K562 (cell line): ENCODE results near the gene BTG2. TPM values are rescaled to one million over a fixed set of nuclear protein-coding genes. Genes with fewer than 3 reads are reported as not detected.
A peak's percentile ranks its signal among the peaks of the same experiment; 100 is the strongest.

Experiments used
- CAMTA2 ChIP-seq: fragments of 250-450 bp; sonication (Bioruptor Pico); conservative IDR thresholded peaks from 2 replicates; pipeline ENCODE4 v1.5.1; 2022
- ELF2 ChIP-seq: fragments of 250-450 bp; sonication (Bioruptor Pico); IDR thresholded peaks from 2 replicates; pipeline ENCODE4 v1.5.0; 2021; ENCODE audit warnings: mild to moderate bottlenecking
- HDAC8 ChIP-seq: fragments of 450-650 bp; IDR thresholded peaks from 2 replicates; pipeline ENCODE4 v1.6.1; 2016; ENCODE audit warnings: mild to moderate bottlenecking, missing genetic modification characterization, moderate library complexity, missing compliant biosample characterization
- HIVEP1 ChIP-seq: fragments of 250-450 bp; sonication (Bioruptor Pico); IDR thresholded peaks from 2 replicates; pipeline ENCODE4 v1.4.0; 2020; ENCODE audit warnings: mild to moderate bottlenecking
- KHSRP ChIP-seq: fragments of 450-650 bp; IDR thresholded peaks from 2 replicates; pipeline ENCODE4 v1.6.1; 2017
- ZEB2 ChIP-seq: fragments of 450-650 bp; IDR thresholded peaks from 2 replicates; pipeline ENCODE4 v1.6.1; 2016
- ZNF445 ChIP-seq: fragments of 250-450 bp; sonication (Bioruptor Pico); IDR thresholded peaks from 2 replicates; pipeline ENCODE4 v1.4.0; 2020; ENCODE audit warnings: low read depth, mild to moderate bottlenecking, moderate library complexity
- polyA plus RNA-seq, 8 experiments: library from polyadenylated mRNA; depleted of rRNA in 4 of 8; stranded (reverse) in 5 of 8; unstranded in 3 of 8; fragments of >200 nt; fragmentation: Nextera tagmentation in 2 of 8; fragmentation: Illumina TruSeq in 1 of 8; extraction: Ambion mirVana in 2 of 8; extraction: Trizol in 1 of 8; gene quantifications; 2 replicates each; pipeline versions ENCODE4 v1.2.1 to v1.2.3, GENCODE V29; 2011 to 2014; ENCODE audit warnings: inconsistent platforms in 1 of 8, missing spikeins in 1 of 8
- total RNA-seq, 7 experiments: library from RNA; depleted of rRNA in 6 of 7; stranded (reverse); fragments of >200 nt in 6 of 7; fragmentation: Illumina TruSeq in 2 of 7; extraction: Trizol in 2 of 7; gene quantifications; 2 replicates each; pipeline versions ENCODE4 v1.2.1 to v1.2.3, GENCODE V29; 2011 to 2021; ENCODE audit warnings: low replicate concordance in 1 of 7
- TF ChIP-seq, protein P1 (sequence below): fragments of 450-650 bp; IDR thresholded peaks from 2 replicates; pipeline ENCODE4 v1.6.1; 2016; ENCODE audit warnings: mild to moderate bottlenecking, moderate library complexity
- TF ChIP-seq, protein P2 (sequence below): sonication (generic); formaldehyde crosslinking; IDR thresholded peaks from 2 replicates; pipeline ENCODE4 v1.8.0; 2022; ENCODE audit warnings: mild to moderate bottlenecking, low read depth, missing genetic modification reagents

Gene BTG2
- total and polyA plus RNA-seq, 9 of the 15 experiments (the other 6 are each of a cell fraction or from before 2014, with no cell fraction given) = 2.3 to 41.9 (median 8.7) TPM

DNA sequence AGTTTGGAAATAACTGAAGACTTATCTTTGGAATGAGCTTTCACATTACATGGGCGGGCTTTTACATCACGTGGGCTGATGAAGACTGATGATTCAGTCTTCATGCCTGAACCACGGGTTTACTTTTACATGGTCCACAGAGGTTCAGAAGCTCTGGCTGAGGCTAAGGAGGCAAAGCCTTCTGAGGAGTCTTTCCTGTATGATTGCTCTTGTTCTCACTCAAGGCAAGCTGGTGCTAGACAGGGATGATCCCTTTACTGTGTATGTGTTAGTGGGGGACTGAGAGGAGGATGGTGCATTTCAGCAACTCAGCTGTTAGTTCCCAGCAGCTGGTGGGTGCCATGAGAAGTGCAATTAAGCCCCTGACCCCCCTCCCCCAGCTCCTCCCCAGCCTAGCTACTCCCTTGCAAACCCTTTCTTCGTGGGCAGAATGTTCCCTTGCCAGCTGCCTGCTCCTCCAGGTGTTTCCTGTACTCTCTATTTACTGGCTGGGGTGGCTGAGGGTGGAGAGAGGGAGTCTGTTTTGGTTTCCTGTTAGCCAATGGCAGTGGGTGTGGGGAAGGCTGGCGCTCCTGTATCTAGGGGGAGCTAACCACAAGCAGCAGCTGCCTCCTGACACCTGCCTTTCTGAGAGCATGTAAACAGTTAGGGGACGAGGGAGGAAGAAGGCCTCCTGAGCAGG, 15.4 kb downstream of the BTG2 start (continued):
- TF ChIP-seq, protein P1, sequence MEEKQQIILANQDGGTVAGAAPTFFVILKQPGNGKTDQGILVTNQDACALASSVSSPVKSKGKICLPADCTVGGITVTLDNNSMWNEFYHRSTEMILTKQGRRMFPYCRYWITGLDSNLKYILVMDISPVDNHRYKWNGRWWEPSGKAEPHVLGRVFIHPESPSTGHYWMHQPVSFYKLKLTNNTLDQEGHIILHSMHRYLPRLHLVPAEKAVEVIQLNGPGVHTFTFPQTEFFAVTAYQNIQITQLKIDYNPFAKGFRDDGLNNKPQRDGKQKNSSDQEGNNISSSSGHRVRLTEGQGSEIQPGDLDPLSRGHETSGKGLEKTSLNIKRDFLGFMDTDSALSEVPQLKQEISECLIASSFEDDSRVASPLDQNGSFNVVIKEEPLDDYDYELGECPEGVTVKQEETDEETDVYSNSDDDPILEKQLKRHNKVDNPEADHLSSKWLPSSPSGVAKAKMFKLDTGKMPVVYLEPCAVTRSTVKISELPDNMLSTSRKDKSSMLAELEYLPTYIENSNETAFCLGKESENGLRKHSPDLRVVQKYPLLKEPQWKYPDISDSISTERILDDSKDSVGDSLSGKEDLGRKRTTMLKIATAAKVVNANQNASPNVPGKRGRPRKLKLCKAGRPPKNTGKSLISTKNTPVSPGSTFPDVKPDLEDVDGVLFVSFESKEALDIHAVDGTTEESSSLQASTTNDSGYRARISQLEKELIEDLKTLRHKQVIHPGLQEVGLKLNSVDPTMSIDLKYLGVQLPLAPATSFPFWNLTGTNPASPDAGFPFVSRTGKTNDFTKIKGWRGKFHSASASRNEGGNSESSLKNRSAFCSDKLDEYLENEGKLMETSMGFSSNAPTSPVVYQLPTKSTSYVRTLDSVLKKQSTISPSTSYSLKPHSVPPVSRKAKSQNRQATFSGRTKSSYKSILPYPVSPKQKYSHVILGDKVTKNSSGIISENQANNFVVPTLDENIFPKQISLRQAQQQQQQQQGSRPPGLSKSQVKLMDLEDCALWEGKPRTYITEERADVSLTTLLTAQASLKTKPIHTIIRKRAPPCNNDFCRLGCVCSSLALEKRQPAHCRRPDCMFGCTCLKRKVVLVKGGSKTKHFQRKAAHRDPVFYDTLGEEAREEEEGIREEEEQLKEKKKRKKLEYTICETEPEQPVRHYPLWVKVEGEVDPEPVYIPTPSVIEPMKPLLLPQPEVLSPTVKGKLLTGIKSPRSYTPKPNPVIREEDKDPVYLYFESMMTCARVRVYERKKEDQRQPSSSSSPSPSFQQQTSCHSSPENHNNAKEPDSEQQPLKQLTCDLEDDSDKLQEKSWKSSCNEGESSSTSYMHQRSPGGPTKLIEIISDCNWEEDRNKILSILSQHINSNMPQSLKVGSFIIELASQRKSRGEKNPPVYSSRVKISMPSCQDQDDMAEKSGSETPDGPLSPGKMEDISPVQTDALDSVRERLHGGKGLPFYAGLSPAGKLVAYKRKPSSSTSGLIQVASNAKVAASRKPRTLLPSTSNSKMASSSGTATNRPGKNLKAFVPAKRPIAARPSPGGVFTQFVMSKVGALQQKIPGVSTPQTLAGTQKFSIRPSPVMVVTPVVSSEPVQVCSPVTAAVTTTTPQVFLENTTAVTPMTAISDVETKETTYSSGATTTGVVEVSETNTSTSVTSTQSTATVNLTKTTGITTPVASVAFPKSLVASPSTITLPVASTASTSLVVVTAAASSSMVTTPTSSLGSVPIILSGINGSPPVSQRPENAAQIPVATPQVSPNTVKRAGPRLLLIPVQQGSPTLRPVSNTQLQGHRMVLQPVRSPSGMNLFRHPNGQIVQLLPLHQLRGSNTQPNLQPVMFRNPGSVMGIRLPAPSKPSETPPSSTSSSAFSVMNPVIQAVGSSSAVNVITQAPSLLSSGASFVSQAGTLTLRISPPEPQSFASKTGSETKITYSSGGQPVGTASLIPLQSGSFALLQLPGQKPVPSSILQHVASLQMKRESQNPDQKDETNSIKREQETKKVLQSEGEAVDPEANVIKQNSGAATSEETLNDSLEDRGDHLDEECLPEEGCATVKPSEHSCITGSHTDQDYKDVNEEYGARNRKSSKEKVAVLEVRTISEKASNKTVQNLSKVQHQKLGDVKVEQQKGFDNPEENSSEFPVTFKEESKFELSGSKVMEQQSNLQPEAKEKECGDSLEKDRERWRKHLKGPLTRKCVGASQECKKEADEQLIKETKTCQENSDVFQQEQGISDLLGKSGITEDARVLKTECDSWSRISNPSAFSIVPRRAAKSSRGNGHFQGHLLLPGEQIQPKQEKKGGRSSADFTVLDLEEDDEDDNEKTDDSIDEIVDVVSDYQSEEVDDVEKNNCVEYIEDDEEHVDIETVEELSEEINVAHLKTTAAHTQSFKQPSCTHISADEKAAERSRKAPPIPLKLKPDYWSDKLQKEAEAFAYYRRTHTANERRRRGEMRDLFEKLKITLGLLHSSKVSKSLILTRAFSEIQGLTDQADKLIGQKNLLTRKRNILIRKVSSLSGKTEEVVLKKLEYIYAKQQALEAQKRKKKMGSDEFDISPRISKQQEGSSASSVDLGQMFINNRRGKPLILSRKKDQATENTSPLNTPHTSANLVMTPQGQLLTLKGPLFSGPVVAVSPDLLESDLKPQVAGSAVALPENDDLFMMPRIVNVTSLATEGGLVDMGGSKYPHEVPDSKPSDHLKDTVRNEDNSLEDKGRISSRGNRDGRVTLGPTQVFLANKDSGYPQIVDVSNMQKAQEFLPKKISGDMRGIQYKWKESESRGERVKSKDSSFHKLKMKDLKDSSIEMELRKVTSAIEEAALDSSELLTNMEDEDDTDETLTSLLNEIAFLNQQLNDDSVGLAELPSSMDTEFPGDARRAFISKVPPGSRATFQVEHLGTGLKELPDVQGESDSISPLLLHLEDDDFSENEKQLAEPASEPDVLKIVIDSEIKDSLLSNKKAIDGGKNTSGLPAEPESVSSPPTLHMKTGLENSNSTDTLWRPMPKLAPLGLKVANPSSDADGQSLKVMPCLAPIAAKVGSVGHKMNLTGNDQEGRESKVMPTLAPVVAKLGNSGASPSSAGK = 0 out of 2 replicates have a peak, but pooled peaks have one; percentile 3
- TF ChIP-seq CAMTA2 (CRISPR knock-in tag) (no peak), HIVEP1 (CRISPR knock-in tag) (0 out of 2 replicates have a peak, but pooled peaks have one; percentile 26), HDAC8 (tag) (no peak), ZEB2 (no peak), ZNF445 (CRISPR knock-in tag) (no peak), KHSRP (no peak), ELF2 (0 out of 2 replicates have a peak, but pooled peaks have one; percentile 29)
- TF ChIP-seq, protein P2, sequence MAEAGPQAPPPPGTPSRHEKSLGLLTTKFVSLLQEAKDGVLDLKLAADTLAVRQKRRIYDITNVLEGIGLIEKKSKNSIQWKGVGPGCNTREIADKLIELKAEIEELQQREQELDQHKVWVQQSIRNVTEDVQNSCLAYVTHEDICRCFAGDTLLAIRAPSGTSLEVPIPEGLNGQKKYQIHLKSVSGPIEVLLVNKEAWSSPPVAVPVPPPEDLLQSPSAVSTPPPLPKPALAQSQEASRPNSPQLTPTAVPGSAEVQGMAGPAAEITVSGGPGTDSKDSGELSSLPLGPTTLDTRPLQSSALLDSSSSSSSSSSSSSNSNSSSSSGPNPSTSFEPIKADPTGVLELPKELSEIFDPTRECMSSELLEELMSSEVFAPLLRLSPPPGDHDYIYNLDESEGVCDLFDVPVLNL = no peak
